Ureter (tissue), 1 donor: ENCODE data around the gene TMEM51. TPM values are rescaled to one million over a fixed set of nuclear protein-coding genes. Genes with fewer than 3 reads are reported as not detected.
A peak's percentile ranks its signal among the peaks of the same experiment; 100 is the strongest.
"Not testable (repeated sequence)": the region's sequence is repeated elsewhere in the genome, so short reads cannot be mapped to it uniquely, and the experiment has no call there.

Experiments used
- DNase-seq: peaks from one replicate; pipeline ENCODE4 v3.0.0-alpha.2; 2020; ENCODE audit warnings: low spot score
- total RNA-seq: library from RNA; stranded (reverse); gene quantifications from one replicate; pipeline ENCODE4 v1.2.4, GENCODE V29; 2023
- donor health status: DM: yes; HTN: yes; CAD: no.

TMEM51 gene
- total RNA-seq, 1 donor from 2014 or later: 38.8 TPM

GRCh38 chr1:15153842-15154479 is 414 bp downstream of the TMEM51 start:
- DNase-seq: peak; percentile 77

GRCh38 chr1:15154480-15155036 is 1.0 kb downstream of the TMEM51 start:
- peak; percentile 66 for DNase-seq

GRCh38 chr1:15155191-15155590 is 1.6 kb downstream of the TMEM51 start:
- DNase-seq: no peak

DNA sequence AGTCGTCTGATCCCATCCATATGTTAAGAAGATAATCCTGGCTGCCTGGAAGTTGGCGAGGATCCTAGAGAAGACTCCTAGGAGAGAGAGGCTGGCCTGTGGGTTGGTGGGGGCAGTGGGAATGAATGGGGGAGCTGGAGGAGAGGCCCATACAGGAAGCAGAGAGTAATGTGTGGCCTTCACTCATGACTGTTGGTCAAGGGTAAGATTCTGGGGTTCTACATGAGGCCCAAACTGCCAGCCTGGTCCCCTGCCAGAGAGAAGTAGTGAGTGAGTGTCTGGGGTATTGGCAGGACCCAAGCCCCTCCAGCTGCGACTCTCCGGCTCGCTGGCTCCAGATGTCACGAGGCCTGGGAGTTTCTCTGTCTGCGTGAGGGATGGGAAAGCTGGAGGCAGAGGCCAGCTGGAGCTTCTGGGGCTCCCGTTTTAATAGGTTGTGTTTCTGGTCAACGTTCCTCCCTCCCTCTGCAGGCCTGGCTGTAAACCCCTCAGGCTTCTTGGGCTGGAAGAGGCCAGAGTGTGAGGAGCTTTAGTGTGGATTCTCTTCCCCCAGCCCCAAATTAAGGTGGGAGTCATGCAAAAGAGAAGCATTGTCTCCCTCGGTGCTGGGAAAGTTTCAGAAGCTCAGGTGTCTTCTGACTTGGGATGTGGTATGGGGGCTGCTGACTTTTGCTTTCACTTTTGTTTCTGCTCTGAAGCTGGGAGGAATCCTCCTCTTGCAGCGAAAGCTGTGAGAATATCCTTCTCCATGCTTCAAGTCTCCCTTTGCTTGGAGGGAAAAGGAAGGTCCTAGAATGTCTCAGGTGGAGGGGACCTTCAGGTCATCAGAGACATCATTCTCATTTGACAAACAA is 2.6 kb downstream of the TMEM51 start:
- DNase-seq: no peak

DNA sequence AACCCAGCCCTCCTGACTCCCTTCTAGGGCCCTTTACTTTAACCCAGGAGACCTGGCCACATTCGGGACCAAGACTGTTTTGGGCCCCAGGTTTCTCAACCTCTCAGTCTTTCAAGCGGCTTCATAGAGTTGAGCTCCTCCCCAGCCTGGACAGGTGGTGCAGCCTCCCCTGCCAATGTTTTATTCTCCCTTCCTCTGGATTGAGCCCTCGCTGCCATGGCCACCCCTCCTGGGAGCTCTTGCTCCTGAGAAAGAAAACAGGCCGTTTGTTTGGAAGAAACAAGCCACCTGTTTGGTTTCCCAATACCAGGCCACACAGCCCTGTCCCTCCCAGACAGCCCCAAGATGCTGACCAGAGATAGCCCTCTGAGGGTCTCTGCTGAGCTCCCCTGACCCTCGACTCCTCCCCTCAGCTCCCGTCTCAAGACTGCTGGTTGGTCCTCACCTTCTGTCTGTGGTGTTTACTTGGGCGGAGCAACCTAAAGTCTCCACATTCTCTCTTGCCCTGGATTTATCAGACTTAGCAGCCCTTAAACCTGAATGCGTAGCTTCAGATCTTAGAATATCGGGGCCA is 3.3 kb downstream of the TMEM51 start:
- DNase-seq: no peak

- no peak for DNase-seq
These were observed 4.2 kb downstream of the TMEM51 start for GRCh38 chr1:15157524-15158399.

DNA sequence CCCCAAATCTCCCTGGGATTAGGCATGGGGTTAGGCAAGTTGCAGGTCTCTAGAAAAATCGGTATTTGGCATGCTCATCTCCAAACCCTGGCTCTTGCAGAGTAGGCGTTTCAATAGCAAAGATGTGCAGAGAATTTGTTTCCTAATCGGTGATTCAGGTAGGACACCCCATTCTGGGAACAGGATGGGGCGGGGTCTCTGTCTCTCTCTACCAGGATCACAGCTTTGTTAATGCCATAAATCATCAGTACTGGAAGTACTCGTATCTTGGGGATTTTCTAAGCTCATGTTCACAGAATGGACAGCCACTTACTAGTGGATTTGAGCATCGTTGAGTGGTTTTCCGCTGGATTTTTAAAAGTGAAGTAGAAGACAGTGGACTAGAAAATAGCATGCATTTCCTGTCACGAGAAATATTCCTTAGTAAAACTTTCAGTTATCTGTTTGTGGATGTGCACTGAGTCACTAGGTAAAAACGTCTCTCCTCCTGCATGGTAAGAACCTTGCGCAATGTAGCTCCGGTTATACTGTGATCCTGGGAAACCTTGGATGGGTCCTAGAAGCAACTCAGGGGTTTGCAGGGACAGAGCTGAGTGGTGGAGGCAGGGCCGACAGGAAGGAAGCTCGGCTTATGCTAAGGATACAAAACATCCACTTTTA is 5.1 kb downstream of the TMEM51 start:
- DNase-seq: no peak

GRCh38 chr1:15159166-15159555 is 5.6 kb downstream of the TMEM51 start:
- DNase-seq: no peak

GRCh38 chr1:15160626-15161025 is 7.1 kb downstream of the TMEM51 start:
- no peak for DNase-seq

DNA sequence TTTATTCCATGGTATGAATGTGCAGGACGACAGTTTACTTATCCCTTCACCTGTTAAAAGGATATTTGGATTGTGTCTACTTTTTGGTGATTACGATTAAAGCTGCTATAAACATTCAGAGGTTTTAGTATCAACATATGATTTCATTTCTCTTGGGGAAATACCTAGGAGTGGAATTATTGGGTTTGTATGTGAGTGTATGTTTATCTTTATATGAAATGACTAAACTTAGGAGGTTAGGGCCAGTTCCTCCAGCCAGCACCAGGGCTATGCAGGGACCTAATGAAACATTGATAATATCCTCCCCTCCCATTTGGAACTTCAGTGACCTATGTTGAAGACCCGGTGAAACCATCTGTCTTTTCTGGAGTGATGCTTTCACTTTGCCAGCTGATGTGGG is 13.8 kb downstream of the TMEM51 start:
- DNase-seq: no peak

DNA sequence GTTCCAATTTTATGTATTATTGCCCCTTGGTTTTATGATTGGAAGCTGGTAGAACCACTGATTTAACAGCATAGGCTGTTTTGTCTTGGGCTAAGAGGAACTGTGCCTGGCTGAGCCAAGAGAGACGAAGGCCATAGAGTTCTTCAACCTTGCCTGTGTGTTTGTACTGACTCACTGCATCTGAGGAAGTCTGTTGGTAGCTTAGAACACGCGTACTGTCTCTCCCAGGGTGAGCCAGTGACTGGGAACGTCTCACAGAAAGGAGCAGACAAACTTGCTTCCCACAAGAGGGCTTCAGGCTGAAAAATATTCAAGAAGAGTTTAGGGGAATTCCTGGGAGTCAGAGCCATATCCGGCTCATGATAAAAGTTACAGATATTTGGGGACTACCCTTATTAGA is 14.9 kb downstream of the TMEM51 start:
- no peak for DNase-seq

DNA sequence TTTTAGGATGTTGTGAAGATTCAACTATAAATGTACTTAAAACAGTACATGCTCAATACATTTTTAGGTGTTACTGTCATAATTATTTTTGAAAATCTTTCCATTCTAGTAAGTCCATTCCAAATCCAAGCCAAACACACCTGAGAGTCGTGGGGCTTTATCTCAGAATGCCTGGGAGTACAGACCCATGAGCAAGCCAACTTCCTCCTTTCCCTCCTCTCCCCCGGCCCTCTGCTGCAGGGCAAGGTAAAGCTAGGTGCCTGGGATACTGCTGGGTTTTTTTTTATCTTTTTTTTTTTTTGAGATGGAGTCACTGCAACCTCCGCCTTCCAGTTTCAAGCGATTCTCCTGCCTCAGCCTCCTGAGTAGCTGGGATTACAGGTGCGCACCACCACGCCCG is 16.5 kb downstream of the TMEM51 start:
- DNase-seq: no peak

GRCh38 chr1:15171271-15171908 is 17.8 kb downstream of the TMEM51 start:
- no peak for DNase-seq

DNA sequence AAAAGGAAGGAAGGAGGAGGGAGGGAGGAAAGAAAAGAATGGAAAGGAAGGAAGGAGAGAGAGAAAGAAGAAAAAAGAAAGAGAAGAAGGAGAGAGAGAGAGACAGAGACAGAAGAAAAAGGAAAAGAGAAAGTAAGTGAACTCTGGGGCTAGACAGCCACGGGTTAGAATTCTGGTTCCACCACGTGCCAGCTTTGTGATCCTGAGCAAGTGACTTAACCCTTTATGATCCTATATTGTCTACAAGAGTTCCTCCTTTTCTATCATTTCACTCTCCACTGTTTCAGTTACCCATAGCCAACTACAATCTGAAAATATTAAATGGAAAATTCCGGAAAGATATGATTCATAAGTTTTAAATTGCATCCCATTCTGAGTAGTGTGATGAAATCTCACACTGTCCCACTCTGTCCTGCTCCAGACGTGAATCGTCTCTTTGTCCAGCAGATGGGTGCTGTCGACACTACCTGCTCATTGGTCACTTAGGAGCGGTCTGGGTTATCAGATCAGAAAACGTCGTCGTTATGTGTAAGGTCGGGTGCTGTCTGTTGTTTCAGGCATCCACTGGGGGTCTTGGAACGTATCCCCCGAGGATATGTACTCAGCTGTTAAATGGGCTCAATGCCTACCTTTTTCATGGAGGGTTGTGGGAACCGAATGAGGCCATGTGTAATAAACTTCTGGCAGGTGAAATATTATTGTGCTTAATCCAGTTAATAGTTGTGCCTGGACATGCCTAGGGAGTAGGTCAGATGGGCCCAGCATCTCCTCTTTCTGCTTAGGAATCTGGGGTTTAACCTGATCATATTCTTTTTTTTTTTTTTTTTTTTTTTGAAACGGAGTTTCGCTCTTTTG is 19.1 kb downstream of the TMEM51 start:
- DNase-seq: no peak

DNA sequence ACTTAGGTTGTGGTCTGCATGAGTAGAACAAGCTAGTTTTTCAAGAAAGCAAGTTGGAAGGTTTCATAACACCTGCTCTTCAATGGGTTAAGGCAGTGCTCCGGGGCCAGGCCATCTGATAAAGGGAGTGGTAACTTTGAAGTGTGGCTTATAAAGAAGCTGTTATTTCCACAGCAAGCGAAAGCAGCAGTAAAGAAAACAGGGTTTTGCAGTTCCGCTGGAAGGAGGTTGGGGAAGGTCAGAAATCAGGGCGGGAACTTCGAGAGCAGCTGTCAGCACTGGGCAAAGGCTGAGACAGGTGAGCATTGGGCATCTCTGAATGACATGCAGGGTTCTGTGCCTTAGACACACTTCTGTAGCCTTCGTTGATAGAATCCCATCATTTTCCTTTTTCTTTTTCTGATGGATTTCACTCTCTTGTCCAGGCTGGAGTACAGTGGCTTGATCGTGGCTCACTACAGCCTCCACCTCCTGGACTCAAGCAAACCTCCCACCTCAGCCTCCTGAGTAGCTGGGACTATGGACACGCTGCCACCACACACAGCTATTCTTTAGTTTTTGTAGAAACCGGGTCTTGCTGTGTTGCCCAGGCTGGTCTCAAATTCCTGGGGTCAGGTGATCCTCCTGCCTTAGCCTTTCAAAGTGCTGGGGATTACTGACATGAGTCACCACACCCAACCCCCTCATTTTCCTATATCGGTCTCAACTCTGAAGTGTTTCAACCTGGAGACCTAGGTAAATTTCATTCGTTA is 20.5 kb downstream of the TMEM51 start:
- DNase-seq: no peak

GRCh38 chr1:15174615-15174983 is 21.1 kb downstream of the TMEM51 start:
- DNase-seq: no peak

DNA sequence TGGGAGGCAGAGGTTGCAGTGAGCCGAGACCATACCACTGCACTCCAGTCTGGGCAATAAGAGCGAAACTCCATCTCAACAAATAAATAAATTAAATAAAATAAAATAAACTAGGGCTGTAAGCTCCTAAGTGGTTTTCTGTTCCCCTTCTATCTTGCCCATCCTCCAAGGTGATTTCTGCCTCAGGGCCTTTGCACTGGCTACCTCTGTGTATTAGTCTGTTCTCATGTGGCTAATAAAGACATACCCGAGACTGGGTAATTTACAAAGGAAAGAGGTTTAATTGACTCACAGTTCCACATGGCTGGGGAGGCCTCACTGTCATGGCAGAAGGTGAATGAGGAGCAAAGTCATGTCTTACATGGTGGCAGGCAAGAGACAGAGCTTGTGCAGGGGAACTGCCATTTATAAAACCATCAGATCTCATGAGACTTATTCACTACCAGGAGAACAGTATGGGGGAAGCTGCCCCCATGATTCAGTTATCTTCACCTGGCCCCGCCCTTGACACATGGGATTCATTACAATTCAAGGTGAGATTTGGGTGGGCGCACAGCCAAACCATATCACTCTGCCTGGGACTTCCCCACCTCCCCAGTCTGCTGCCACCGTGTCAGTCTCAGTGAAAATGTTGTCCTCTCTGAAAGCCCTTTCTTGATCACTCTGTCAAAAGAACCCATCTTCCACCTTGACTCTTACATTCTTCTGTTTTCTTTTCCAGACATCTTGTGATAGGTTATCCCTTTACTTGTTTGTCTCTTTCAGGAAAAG is 22.0 kb downstream of the TMEM51 start:
- not testable (repeated sequence) for DNase-seq

- no peak for DNase-seq
These were observed 22.6 kb downstream of the TMEM51 start for GRCh38 chr1:15176120-15176519.
